Upper lobe of left lung (tissue), 4 donors: ENCODE measurements around the gene PTPN12.

Source experiments
- EP300 ChIP-seq, 4 donors: sonication (generic); formaldehyde crosslinking; IDR thresholded peaks; one replicate each; pipeline ENCODE4 v1.5.1; 2017; ENCODE audit warnings: antibody characterized with exemption in 4 of 4, control low read depth in 2 of 4
- TF ChIP-seq, protein P1 (sequence below), 6 experiments: fragments of 450-650 bp in 4 of 6; fragments of 200-600 bp in 2 of 6; sonication (generic) in 2 of 6; IDR thresholded peaks; one replicate each; pipeline ENCODE4 v1.5.1; 2016 to 2019; ENCODE audit warnings: antibody characterized with exemption in 6 of 6

DNA sequence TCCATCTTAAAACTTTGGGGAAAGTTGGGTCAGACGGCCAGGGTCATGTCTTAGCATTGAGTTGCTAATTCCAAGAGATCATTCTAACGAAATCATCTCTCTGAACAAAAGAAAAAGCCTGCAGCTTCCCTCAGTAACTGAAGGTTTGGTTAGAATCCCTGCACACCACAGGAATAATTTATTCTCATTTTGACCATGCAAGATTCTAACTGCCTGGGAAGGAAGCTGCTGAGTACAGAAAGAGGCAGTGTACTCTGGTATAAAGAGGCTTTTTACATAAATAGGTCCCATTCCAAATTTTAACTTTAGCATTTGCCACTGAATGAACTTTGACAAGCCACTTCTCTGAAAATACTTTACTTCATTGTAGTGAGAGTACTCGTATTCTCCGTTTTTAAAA, 82.2 kb downstream of the PTPN12 start:
- no peak for TF ChIP-seq EP300 (IDR thresholded peaks at IDR 0.05)
- TF ChIP-seq, protein P1, sequence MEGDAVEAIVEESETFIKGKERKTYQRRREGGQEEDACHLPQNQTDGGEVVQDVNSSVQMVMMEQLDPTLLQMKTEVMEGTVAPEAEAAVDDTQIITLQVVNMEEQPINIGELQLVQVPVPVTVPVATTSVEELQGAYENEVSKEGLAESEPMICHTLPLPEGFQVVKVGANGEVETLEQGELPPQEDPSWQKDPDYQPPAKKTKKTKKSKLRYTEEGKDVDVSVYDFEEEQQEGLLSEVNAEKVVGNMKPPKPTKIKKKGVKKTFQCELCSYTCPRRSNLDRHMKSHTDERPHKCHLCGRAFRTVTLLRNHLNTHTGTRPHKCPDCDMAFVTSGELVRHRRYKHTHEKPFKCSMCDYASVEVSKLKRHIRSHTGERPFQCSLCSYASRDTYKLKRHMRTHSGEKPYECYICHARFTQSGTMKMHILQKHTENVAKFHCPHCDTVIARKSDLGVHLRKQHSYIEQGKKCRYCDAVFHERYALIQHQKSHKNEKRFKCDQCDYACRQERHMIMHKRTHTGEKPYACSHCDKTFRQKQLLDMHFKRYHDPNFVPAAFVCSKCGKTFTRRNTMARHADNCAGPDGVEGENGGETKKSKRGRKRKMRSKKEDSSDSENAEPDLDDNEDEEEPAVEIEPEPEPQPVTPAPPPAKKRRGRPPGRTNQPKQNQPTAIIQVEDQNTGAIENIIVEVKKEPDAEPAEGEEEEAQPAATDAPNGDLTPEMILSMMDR (IDR thresholded peaks at IDR 0.05) = no peak
